HepG2 (cell line): ENCODE data around the gene IGSF5. TPM values are rescaled to one million over a fixed set of nuclear protein-coding genes. Genes with fewer than 3 reads are reported as not detected.
A peak's percentile ranks its signal among the peaks of the same experiment; 100 is the strongest.

ENCODE experiments used
- ATAC-seq: fragments of 200-7000 bp; cut with Tn5 transposase; 3 replicates; pipeline ENCODE4 v1.9.1; 2020; ENCODE audit warnings: mild to moderate bottlenecking, moderate library complexity
- BruUV-seq: library from RNA; stranded (reverse); fragments of 400-500 nt; replicated peaks from 2 replicates; lab custom pipeline; 2021; lab: Mats Ljungman, UMichigan
- CTCF ChIA-PET: fragments of 300-600 bp; formaldehyde crosslinking; extraction: SDS; loops from one replicate; lab custom pipeline; 2021; ENCODE audit warnings: low total read pairs, inconsistent platforms, low intra/inter-chr PET ratio; lab: Yijun Ruan, JAX
- POLR2A ChIA-PET: fragments of 350-600 bp; sonication (Branson Sonifier 250); formaldehyde crosslinking; loops from one replicate; lab custom pipeline; 2020; ENCODE audit warnings: antibody characterized with exemption, inconsistent platforms; lab: Yijun Ruan, JAX
- DNase-seq: peaks from one replicate; pipeline ENCODE4 v3.0.0-alpha.2; 2015; ENCODE audit warnings: low spot score
- FAIRE-seq: peaks from 3 replicates; lab custom pipeline; 2011; peaks lifted over from hg19 to GRCh38; lab: Jason Lieb, UNC
- H2AFZ ChIP-seq: one replicate; pipeline ENCODE4 v1.6.1; 2011; ENCODE audit warnings: low read length, inconsistent platforms
- H3K27ac ChIP-seq: fragments of 300-600 bp; 3 replicates; pipeline ENCODE4 v1.8.0; 2011; ENCODE audit warnings: mixed run types, mild to moderate bottlenecking, mixed read lengths, low read length, inconsistent platforms; ENCODE audit not compliant: insufficient read depth; ENCODE audit errors: extremely low read length
- H3K27me3 ChIP-seq, 2 experiments: fragments of 200-600 bp in 1 of 2; 2 replicates in 1 of 2; 3 replicates in 1 of 2; pipeline versions ENCODE4 v1.6.0 to v1.8.0; 2011; ENCODE audit warnings: low read length in 2 of 2, mild to moderate bottlenecking in 2 of 2, moderate library complexity in 2 of 2, inconsistent platforms in 1 of 2; ENCODE audit not compliant: insufficient read depth in 2 of 2, control insufficient read depth in 1 of 2
- H3K36me3 ChIP-seq, 2 experiments: fragments of 200-600 bp in 1 of 2; replicated peaks in 1 of 2; 2 replicates in 1 of 2; 3 replicates in 1 of 2; pipeline versions ENCODE4 v1.5.1 to v1.8.0; 2011; ENCODE audit warnings: low read length in 2 of 2, inconsistent platforms in 1 of 2; ENCODE audit not compliant: insufficient read depth in 2 of 2, control insufficient read depth in 1 of 2
- H3K4me1 ChIP-seq: 2 replicates; pipeline ENCODE4 v1.5.1; 2012; ENCODE audit warnings: low read length, inconsistent platforms; ENCODE audit not compliant: insufficient read depth
- H3K4me2 ChIP-seq: 2 replicates; pipeline ENCODE4 v1.6.0; 2011; ENCODE audit warnings: low read depth, low read length, inconsistent platforms
- H3K4me3 ChIP-seq, 3 experiments: fragments of 200-600 bp in 1 of 3; sonication (generic), shearing (Covaris generic) in 1 of 3; replicated peaks in 1 of 3; 2 replicates each; pipeline ENCODE4 v1.5.1; 2011 to 2016; ENCODE audit warnings: low read length in 3 of 3, inconsistent platforms in 2 of 3, low read depth in 2 of 3, mild to moderate bottlenecking in 2 of 3, control low read depth in 1 of 3, mixed read lengths in 1 of 3; ENCODE audit not compliant: insufficient read depth in 1 of 3
- H3K79me2 ChIP-seq: one replicate; pipeline ENCODE4 v1.6.1; 2011; ENCODE audit warnings: low read length, inconsistent platforms; ENCODE audit not compliant: insufficient read depth
- H3K9ac ChIP-seq: 2 replicates; pipeline ENCODE4 v1.6.0; 2011; ENCODE audit warnings: mild to moderate bottlenecking, low read depth, low read length, inconsistent platforms; ENCODE audit not compliant: insufficient read depth
- H3K9me3 ChIP-seq: 2 replicates; pipeline ENCODE4 v1.5.1; 2012; ENCODE audit warnings: mild to moderate bottlenecking, low read length
- H4K20me1 ChIP-seq: 2 replicates; pipeline ENCODE4 v1.6.0; 2011; ENCODE audit warnings: inconsistent platforms, mild to moderate bottlenecking, low read length, moderate library complexity; ENCODE audit not compliant: insufficient read depth
- AGO1 ChIP-seq: fragments of 200-400 bp; formaldehyde crosslinking; IDR thresholded peaks from 2 replicates; pipeline ENCODE4 v1.6.1; 2017; ENCODE audit warnings: mild to moderate bottlenecking, low read depth, low read length, moderate library complexity; ENCODE audit not compliant: poor library complexity, severe bottlenecking
- MAFF ChIP-seq: IDR thresholded peaks from 2 replicates; pipeline ENCODE4 v1.6.1; 2011; ENCODE audit warnings: low read depth, low read length, improper control_type of control experiment
- MAFK ChIP-seq, 2 experiments: IDR thresholded peaks in 1 of 2; conservative IDR thresholded peaks in 1 of 2; 2 replicates each; pipeline ENCODE4 v1.6.1; 2011; ENCODE audit warnings: improper control_type of control experiment in 2 of 2, low read length in 2 of 2
- SAFB2 ChIP-seq: sonication (generic); formaldehyde crosslinking; IDR thresholded peaks from 2 replicates; pipeline ENCODE4 v1.5.1; 2020; ENCODE audit warnings: missing genetic modification reagents, low read depth, mild to moderate bottlenecking, borderline replicate concordance
- SIN3A ChIP-seq: IDR thresholded peaks from 2 replicates; pipeline ENCODE4 v1.6.1; 2011; ENCODE audit warnings: low read depth, mild to moderate bottlenecking, control low read depth, low read length, borderline replicate concordance
- SSRP1 ChIP-seq: IDR thresholded peaks from 2 replicates; pipeline ENCODE4 v1.6.1; 2016; ENCODE audit warnings: control low read depth
- ZNF317 ChIP-seq: sonication (generic); formaldehyde crosslinking; IDR thresholded peaks from 2 replicates; pipeline ENCODE4 v1.5.0; 2020; ENCODE audit warnings: mild to moderate bottlenecking, missing genetic modification reagents
- WGBS: methylation state at CpG from one replicate; pipeline ENCODE4 v1.1.6; 2017; ENCODE audit warnings: low lambda C conversion rate; 5-methylcytosine and 5-hydroxymethylcytosine counted together
- in situ Hi-C: cut with HindIII; loops from 2 replicates; pipeline ENCODE4 v1.10.0; 2017; ENCODE audit warnings: low pct_unique_long_range_greater_than_20kb; ENCODE audit not compliant: extremely low pct_ligation_motif_present
- intact Hi-C: fragments of 100-400 bp; cut with micrococcal nuclease; formaldehyde crosslinking; loops from one replicate; pipeline ENCODE4 v1.10.0; 2022; ENCODE audit not compliant: unreplicated experiment
- polyA plus RNA-seq, 8 experiments: library from polyadenylated mRNA; depleted of rRNA in 3 of 8; stranded (reverse) in 7 of 8; unstranded in 1 of 8; fragments of >200 nt; fragmentation: Illumina TruSeq in 4 of 8; extraction: Trizol in 4 of 8; gene quantifications; 2 replicates each; pipeline versions ENCODE4 v1.2.1 to v1.2.3, GENCODE V29; 2011 to 2016; ENCODE audit warnings: low read depth in 4 of 8, missing spikeins in 1 of 8, mixed read lengths in 1 of 8; ENCODE audit not compliant: insufficient read depth in 1 of 8
- total RNA-seq, 5 experiments: library from RNA; depleted of rRNA; stranded (reverse); fragments of >200 nt; fragmentation: Illumina TruSeq; extraction: Trizol; gene quantifications; 2 replicates each; pipeline ENCODE4 v1.2.3, GENCODE V29; 2016; ENCODE audit warnings: low read depth in 1 of 5
- TF ChIP-seq, protein P1 (sequence below): sonication (generic); formaldehyde crosslinking; IDR thresholded peaks from 2 replicates; pipeline ENCODE4 v1.5.1; 2020; ENCODE audit warnings: mild to moderate bottlenecking, missing genetic modification reagents
- TF ChIP-seq, protein P2 (sequence below): sonication (generic); formaldehyde crosslinking; IDR thresholded peaks from 2 replicates; pipeline ENCODE4 v1.4.0; 2020; ENCODE audit warnings: missing genetic modification reagents, borderline replicate concordance

IGSF5 gene
- total and polyA plus RNA-seq, 2 of the 13 experiments (the other 11 are each of a cell fraction or from before 2014, with no cell fraction given), result not detected

DNA sequence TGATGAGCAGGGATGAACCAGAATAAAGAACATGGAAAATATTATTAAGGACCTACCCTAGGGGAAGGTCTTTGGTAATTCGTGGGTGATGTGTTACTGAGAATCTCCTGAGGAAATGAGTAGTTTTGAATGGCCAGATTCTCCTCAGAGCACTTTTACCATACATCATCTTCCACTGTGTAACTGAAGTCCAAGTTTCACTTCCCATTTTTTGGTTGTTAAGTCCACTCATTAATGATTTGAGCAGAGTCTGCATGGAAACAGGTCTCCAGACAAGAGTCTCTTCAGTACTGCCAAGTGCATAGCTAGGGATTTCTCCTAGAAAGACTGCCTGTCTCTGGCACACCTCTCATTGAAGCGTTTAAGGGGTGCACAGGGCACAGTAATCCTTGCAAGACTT, 73.6 kb downstream of the IGSF5 start:
- H3K4me1 ChIP-seq, result no peaks in the 10 kb centered on the region
- CTCF ChIA-PET, result no interaction called here
- no peak overlapping the region for H3K27ac ChIP-seq
- TF ChIP-seq ZNF317 (CRISPR knock-in tag) (no peak), SSRP1 (CRISPR knock-in tag) (no peak), AGO1 (no peak), SAFB2 (CRISPR knock-in tag) (no peak)
- TF ChIP-seq, protein P1, sequence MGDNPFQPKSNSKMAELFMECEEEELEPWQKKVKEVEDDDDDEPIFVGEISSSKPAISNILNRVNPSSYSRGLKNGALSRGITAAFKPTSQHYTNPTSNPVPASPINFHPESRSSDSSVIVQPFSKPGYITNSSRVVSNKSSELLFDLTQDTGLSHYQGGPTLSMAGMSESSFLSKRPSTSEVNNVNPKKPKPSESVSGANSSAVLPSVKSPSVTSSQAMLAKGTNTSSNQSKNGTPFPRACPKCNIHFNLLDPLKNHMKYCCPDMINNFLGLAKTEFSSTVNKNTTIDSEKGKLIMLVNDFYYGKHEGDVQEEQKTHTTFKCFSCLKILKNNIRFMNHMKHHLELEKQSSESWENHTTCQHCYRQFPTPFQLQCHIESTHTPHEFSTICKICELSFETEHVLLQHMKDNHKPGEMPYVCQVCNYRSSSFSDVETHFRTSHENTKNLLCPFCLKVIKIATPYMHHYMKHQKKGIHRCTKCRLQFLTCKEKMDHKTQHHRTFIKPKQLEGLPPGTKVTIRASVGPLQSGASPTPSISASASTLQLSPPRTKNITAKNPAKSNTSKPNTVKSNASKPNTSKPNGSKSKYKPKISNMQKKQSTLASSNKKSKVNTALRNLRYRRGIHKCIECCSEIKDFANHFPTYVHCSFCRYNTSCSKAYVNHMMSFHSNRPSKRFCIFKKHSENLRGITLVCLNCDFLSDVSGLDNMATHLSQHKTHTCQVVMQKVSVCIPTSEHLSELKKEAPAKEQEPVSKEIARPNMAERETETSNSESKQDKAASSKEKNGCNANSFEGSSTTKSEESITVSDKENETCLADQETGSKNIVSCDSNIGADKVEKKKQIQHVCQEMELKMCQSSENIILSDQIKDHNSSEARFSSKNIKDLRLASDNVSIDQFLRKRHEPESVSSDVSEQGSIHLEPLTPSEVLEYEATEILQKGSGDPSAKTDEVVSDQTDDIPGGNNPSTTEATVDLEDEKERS (CRISPR knock-in tag), result no peak
- TF ChIP-seq, all 625 proteins: peak for 0
- Histone ChIP-seq H3K4me2 (no peak overlapping the region), H3K9ac (no peak overlapping the region), H3K27me3 (no peaks in the 10 kb centered on the region), H3K79me2 (no peaks in the 10 kb centered on the region), H3K36me3 (no peaks in the 10 kb centered on the region), H4K20me1 (no peaks in the 10 kb centered on the region), H2AFZ (no peak overlapping the region), H3K9me3 (peaks cover 80% of the 10 kb centered on the region), H3K4me3 (no peak overlapping the region)
- FAIRE-seq (no peak), ATAC-seq (no peak), DNase-seq (no peak)
- in situ Hi-C loops, result no loop called here
- intact Hi-C loops, result no loop called here
- no TSS peak for BruUV-seq
- WGBS, result 0% methylated on average over 2 of the region's 2 CpGs
- POLR2A ChIA-PET, result no interaction called here

DNA sequence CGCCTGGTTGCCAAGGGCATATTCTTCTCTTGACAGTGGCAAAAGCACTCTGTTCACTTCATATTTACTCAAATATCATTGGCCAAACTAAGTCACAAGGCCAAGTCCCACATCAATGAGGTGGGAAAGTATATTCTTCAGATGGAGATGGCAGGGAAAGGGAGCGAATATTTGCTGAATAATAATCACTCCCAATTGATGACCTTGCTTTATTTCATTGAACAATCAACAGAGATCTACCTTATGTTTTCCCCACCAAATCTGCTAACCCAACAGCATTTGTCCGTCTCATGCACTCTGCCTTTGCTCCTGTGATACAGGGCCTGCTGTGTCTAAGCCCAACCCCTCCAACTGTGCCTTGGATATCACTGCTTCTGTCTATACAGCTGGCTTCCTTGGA, 77.1 kb downstream of the IGSF5 start:
- H4K20me1 ChIP-seq, result no peaks in the 10 kb centered on the region
- BruUV-seq, result no TSS peak
- H3K9me3 ChIP-seq, result peaks cover 83% of the 10 kb centered on the region
- intact Hi-C loops, result no loop called here
- no peak overlapping the region for H3K4me3 ChIP-seq
- peak; percentile 57 for TF ChIP-seq MAFF
- TF ChIP-seq, protein P2, sequence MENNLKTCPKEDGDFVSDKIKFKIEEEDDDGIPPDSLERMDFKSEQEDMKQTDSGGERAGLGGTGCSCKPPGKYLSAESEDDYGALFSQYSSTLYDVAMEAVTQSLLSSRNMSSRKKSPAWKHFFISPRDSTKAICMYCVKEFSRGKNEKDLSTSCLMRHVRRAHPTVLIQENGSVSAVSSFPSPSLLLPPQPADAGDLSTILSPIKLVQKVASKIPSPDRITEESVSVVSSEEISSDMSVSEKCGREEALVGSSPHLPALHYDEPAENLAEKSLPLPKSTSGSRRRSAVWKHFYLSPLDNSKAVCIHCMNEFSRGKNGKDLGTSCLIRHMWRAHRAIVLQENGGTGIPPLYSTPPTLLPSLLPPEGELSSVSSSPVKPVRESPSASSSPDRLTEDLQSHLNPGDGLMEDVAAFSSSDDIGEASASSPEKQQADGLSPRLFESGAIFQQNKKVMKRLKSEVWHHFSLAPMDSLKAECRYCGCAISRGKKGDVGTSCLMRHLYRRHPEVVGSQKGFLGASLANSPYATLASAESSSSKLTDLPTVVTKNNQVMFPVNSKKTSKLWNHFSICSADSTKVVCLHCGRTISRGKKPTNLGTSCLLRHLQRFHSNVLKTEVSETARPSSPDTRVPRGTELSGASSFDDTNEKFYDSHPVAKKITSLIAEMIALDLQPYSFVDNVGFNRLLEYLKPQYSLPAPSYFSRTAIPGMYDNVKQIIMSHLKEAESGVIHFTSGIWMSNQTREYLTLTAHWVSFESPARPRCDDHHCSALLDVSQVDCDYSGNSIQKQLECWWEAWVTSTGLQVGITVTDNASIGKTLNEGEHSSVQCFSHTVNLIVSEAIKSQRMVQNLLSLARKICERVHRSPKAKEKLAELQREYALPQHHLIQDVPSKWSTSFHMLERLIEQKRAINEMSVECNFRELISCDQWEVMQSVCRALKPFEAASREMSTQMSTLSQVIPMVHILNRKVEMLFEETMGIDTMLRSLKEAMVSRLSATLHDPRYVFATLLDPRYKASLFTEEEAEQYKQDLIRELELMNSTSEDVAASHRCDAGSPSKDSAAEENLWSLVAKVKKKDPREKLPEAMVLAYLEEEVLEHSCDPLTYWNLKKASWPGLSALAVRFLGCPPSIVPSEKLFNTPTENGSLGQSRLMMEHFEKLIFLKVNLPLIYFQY, result no peak
- TF ChIP-seq MAFK (conservative IDR thresholded peaks at IDR 0.05 in 1 of 2, IDR thresholded peaks at IDR 0.05 in 1 of 2; ENCODE audit: low read length in 2 of 2), result peak in 1 of 2 experiments; percentile 56; a peak in 2 of 4 replicates
- TF ChIP-seq SIN3A, result no peak
- H3K27me3 ChIP-seq, result no peaks in the 10 kb centered on the region
- no peaks in the 10 kb centered on the region for H3K79me2 ChIP-seq
- no peak overlapping the region for H2AFZ ChIP-seq
- H3K36me3 ChIP-seq, result no peaks in the 10 kb centered on the region
- no peak overlapping the region for H3K9ac ChIP-seq
- ChIA-PET POLR2A (no interaction called here), CTCF (no interaction called here)
- 42% methylated on average over 3 of the region's 3 CpGs for WGBS
- no peak for ATAC-seq
- DNase-seq, result no peak
- H3K27ac ChIP-seq, result no peak overlapping the region
- no peak overlapping the region for H3K4me2 ChIP-seq
- FAIRE-seq, result no peak
- in situ Hi-C loops, result no loop called here
- no peaks in the 10 kb centered on the region for H3K4me1 ChIP-seq
